GM18861 (cell line): ENCODE measurements around the gene FIGNL2.

Experiments
- ATAC-seq: cut with Tn5 transposase; IDR thresholded peaks from one replicate; pipeline ENCODE4 v1.9.1; 2021; ENCODE audit not compliant: unreplicated experiment

Gene FIGNL2

GRCh38 chr12:51860986-51861385, 12.5 kb upstream of the FIGNL2 start:
- no peak for ATAC-seq

- no peak for ATAC-seq
Observed at GRCh38 chr12:51855586-51856428, 7.3 kb upstream of the FIGNL2 start.

GRCh38 chr12:51852404-51853137, 4.1 kb upstream of the FIGNL2 start:
- ATAC-seq: no peak

GRCh38 chr12:51851413-51852124, 3.1 kb upstream of the FIGNL2 start:
- ATAC-seq: no peak

GRCh38 chr12:51850965-51851299, 2.4 kb upstream of the FIGNL2 start:
- ATAC-seq: no peak

- no peak for ATAC-seq
Observed at GRCh38 chr12:51850081-51850964, 1.8 kb upstream of the FIGNL2 start.

GRCh38 chr12:51848841-51849735, 570 bp upstream of the FIGNL2 start:
- ATAC-seq: no peak

GRCh38 chr12:51847643-51848325, 734 bp downstream of the FIGNL2 start:
- no peak for ATAC-seq

GRCh38 chr12:51846911-51847642, 1.4 kb downstream of the FIGNL2 start:
- ATAC-seq: no peak

- ATAC-seq: no peak
Observed at GRCh38 chr12:51846271-51846691, 2.2 kb downstream of the FIGNL2 start.

GRCh38 chr12:51845482-51845881, 3.0 kb downstream of the FIGNL2 start:
- ATAC-seq: no peak

GRCh38 chr12:51844854-51845253, 3.7 kb downstream of the FIGNL2 start:
- no peak for ATAC-seq

- no peak for ATAC-seq
Observed at GRCh38 chr12:51841727-51842126, 6.8 kb downstream of the FIGNL2 start.

- ATAC-seq: no peak
Observed at GRCh38 chr12:51840966-51841365, 7.6 kb downstream of the FIGNL2 start.

GRCh38 chr12:51839310-51839947, 9.1 kb downstream of the FIGNL2 start:
- ATAC-seq: no peak

- ATAC-seq: no peak
Observed at GRCh38 chr12:51838762-51839161, 9.8 kb downstream of the FIGNL2 start.

GRCh38 chr12:51838036-51838435, 10.5 kb downstream of the FIGNL2 start:
- ATAC-seq: no peak

- no peak for ATAC-seq
Observed at GRCh38 chr12:51837286-51837685, 11.2 kb downstream of the FIGNL2 start.
